Fibroblast of lung (primary cell): Measurements from ENCODE around the gene ITGB1. TPM values are rescaled to one million over a fixed set of nuclear protein-coding genes. Genes with fewer than 3 reads are reported as not detected.

Source experiments
- DNase-seq, 2 donors: peaks; one replicate each; pipeline versions ENCODE4 v3.0.0 to v3.0.0-alpha.2; 2010; ENCODE audit warnings: low read depth in 2 of 2
- H2AFZ ChIP-seq: 2 replicates; pipeline ENCODE4 v1.5.1; 2012; ENCODE audit warnings: low read length, control low read depth, inconsistent platforms
- H3K27ac ChIP-seq: 2 replicates; pipeline ENCODE4 v1.5.1; 2011; ENCODE audit warnings: low read length, control low read depth; ENCODE audit not compliant: insufficient read depth
- H3K27me3 ChIP-seq: 2 replicates; pipeline ENCODE4 v1.5.1; 2011; ENCODE audit warnings: mild to moderate bottlenecking, low read length; ENCODE audit not compliant: control insufficient read depth, insufficient read depth
- H3K36me3 ChIP-seq: 2 replicates; pipeline ENCODE4 v1.5.1; 2011; ENCODE audit warnings: low read length; ENCODE audit not compliant: control insufficient read depth, insufficient read depth
- H3K4me1 ChIP-seq: 2 replicates; pipeline ENCODE4 v1.5.1; 2011; ENCODE audit warnings: low read length; ENCODE audit not compliant: control insufficient read depth, insufficient read depth; ENCODE audit errors: extremely low read depth
- H3K4me2 ChIP-seq: 2 replicates; pipeline ENCODE4 v1.5.1; 2011; ENCODE audit warnings: low read length, control low read depth; ENCODE audit not compliant: insufficient read depth; ENCODE audit errors: extremely low read depth
- H3K4me3 ChIP-seq, 4 experiments: fragments of 200-600 bp in 1 of 4; sonication (generic) in 1 of 4; replicated peaks in 1 of 4; 2 replicates each; pipeline ENCODE4 v1.5.1; 2011 to 2016; ENCODE audit warnings: low read length in 4 of 4, low read depth in 3 of 4, mild to moderate bottlenecking in 3 of 4, control low read depth in 2 of 4, inconsistent platforms in 1 of 4, mixed read lengths in 1 of 4; ENCODE audit not compliant: insufficient read depth in 1 of 4; ENCODE audit errors: control extremely low read depth in 1 of 4
- H3K79me2 ChIP-seq: 2 replicates; pipeline ENCODE4 v1.5.1; 2012; ENCODE audit warnings: mild to moderate bottlenecking, low read length, inconsistent platforms; ENCODE audit not compliant: control insufficient read depth, insufficient read depth
- H3K9ac ChIP-seq: 2 replicates; pipeline ENCODE4 v1.5.1; 2011; ENCODE audit warnings: mild to moderate bottlenecking, low read length, control low read depth; ENCODE audit not compliant: insufficient read depth
- H3K9me3 ChIP-seq: 2 replicates; pipeline ENCODE4 v1.5.1; 2012; ENCODE audit warnings: low read depth, low read length; ENCODE audit not compliant: control insufficient read depth, insufficient read depth
- H4K20me1 ChIP-seq: 2 replicates; pipeline ENCODE4 v1.5.1; 2011; ENCODE audit warnings: low read length; ENCODE audit not compliant: control insufficient read depth, insufficient read depth; ENCODE audit errors: extremely low read depth
- CTCF ChIP-seq, 2 donors: IDR thresholded peaks in 1 of 2; conservative IDR thresholded peaks in 1 of 2; 1 replicate in 1 of 2; 2 replicates in 1 of 2; pipeline ENCODE4 v1.5.1; 2011 to 2012; ENCODE audit warnings: low read length in 2 of 2, control low read depth in 1 of 2, inconsistent platforms in 1 of 2, low read depth in 1 of 2, mild to moderate bottlenecking in 1 of 2
- EZH2 ChIP-seq: IDR thresholded peaks from 2 replicates; pipeline ENCODE4 v1.5.1; 2012; ENCODE audit warnings: low read length, control low read depth, mild to moderate bottlenecking; ENCODE audit errors: missing control alignments
- polyA plus RNA-seq, 2 donors: library from polyadenylated mRNA; depleted of rRNA in 1 of 2; stranded (reverse) in 1 of 2; unstranded in 1 of 2; fragments of >200 nt; gene quantifications; 2 replicates each; pipeline ENCODE4 v1.2.1, GENCODE V29; 2011 to 2012; ENCODE audit warnings: missing spikeins in 1 of 2
- total RNA-seq: library from RNA; depleted of rRNA; stranded (reverse); fragments of >200 nt; gene quantifications from 2 replicates; pipeline ENCODE4 v1.2.1, GENCODE V29; 2014

The ITGB1 gene
- total and polyA plus RNA-seq, 2 donors (not counting 1 experiment from before 2014, with no cell fraction given) = 2,456 to 3,450 TPM

GRCh38 chr10:32982911-32983909 lies 25.2 kb upstream of the ITGB1 start:
- Histone ChIP-seq H3K9me3 (no peaks in the 10 kb centered on the region), H3K27ac (peak overlapping the region; percentile 98), H3K4me1 (peaks cover 41% of the 10 kb centered on the region), H2AFZ (no peak overlapping the region), H3K27me3 (no peaks in the 10 kb centered on the region), H3K9ac (peak overlapping the region; percentile 36), H3K4me3 (no peak overlapping the region), H4K20me1 (no peaks in the 10 kb centered on the region), H3K79me2 (peaks cover 2% of the 10 kb centered on the region), H3K4me2 (peak overlapping the region; percentile 56), H3K36me3 (no peaks in the 10 kb centered on the region)
- TF ChIP-seq CTCF (conservative IDR thresholded peaks at IDR 0.05 in 1 of 2, IDR thresholded peaks at IDR 0.05 in 1 of 2; ENCODE audit: low read depth in 1 of 2, low read length in 2 of 2) (no peak), EZH2 (no peak)
- DNase-seq = peak; percentile 86 to 98

GRCh38 chr10:32982293-32982709 lies 24.3 kb upstream of the ITGB1 start:
- H3K9me3 ChIP-seq = no peaks in the 10 kb centered on the region
- no peaks in the 10 kb centered on the region for H4K20me1 ChIP-seq
- H3K27ac ChIP-seq = peak overlapping the region; percentile 98
- peaks cover 2% of the 10 kb centered on the region for H3K79me2 ChIP-seq
- H3K36me3 ChIP-seq = no peaks in the 10 kb centered on the region
- no peak overlapping the region for H2AFZ ChIP-seq
- H3K4me3 ChIP-seq = no peak overlapping the region
- H3K27me3 ChIP-seq = no peaks in the 10 kb centered on the region
- H3K4me1 ChIP-seq = peaks cover 41% of the 10 kb centered on the region
- TF ChIP-seq EZH2 = no peak
- no peak for TF ChIP-seq CTCF (conservative IDR thresholded peaks at IDR 0.05 in 1 of 2, IDR thresholded peaks at IDR 0.05 in 1 of 2; ENCODE audit: low read depth in 1 of 2, low read length in 2 of 2)
- H3K4me2 ChIP-seq = peak overlapping the region; percentile 21
- peak overlapping the region; percentile 39 for H3K9ac ChIP-seq
- DNase-seq = peak; percentile 87 to 94

- peak overlapping the region; percentile 98 for H3K27ac ChIP-seq
- DNase-seq = peak; percentile 73 to 75
Observed at GRCh38 chr10:32981760-32982159, 23.7 kb upstream of the ITGB1 start.

More at GRCh38 chr10:32981760-32982159, 23.7 kb upstream of the ITGB1 start:
- peaks cover 2% of the 10 kb centered on the region for H3K79me2 ChIP-seq
- no peaks in the 10 kb centered on the region for H4K20me1 ChIP-seq
- H3K4me3 ChIP-seq = no peak overlapping the region
- H3K4me2 ChIP-seq = peak overlapping the region; percentile 91
- peaks cover 41% of the 10 kb centered on the region for H3K4me1 ChIP-seq
- H3K27me3 ChIP-seq = no peaks in the 10 kb centered on the region
- H2AFZ ChIP-seq = no peak overlapping the region
- H3K9me3 ChIP-seq = no peaks in the 10 kb centered on the region
- H3K9ac ChIP-seq = no peak overlapping the region
- TF ChIP-seq EZH2 (no peak), CTCF (conservative IDR thresholded peaks at IDR 0.05 in 1 of 2, IDR thresholded peaks at IDR 0.05 in 1 of 2; ENCODE audit: low read depth in 1 of 2, low read length in 2 of 2) (no peak)
- no peaks in the 10 kb centered on the region for H3K36me3 ChIP-seq
